GM21723 (cell line): ENCODE data around the gene MPPE1.
"Not testable (repeated sequence)": the region's sequence is repeated elsewhere in the genome, so short reads cannot be mapped to it uniquely, and the experiment has no call there.

Experiments
- ATAC-seq: cut with Tn5 transposase; IDR thresholded peaks from one replicate; pipeline ENCODE4 v1.9.1; 2021; ENCODE audit warnings: mild to moderate bottlenecking, moderate library complexity; ENCODE audit not compliant: unreplicated experiment

Gene MPPE1

GRCh38 chr18:11859903-11860407 is 48.2 kb downstream of the MPPE1 start:
- no peak for ATAC-seq

GRCh38 chr18:11859282-11859830 is 48.8 kb downstream of the MPPE1 start:
- no peak for ATAC-seq

GRCh38 chr18:11857177-11857887 is 50.8 kb downstream of the MPPE1 start:
- no peak for ATAC-seq

- ATAC-seq, result not testable (repeated sequence)
Observed at GRCh38 chr18:11854554-11854953, 53.6 kb downstream of the MPPE1 start.

GRCh38 chr18:11851806-11852337 is 56.2 kb downstream of the MPPE1 start:
- peak; percentile 38 for ATAC-seq

GRCh38 chr18:11851146-11851805 is 56.8 kb downstream of the MPPE1 start, which contains the start of gene CHMP1B:
CHMP1B (plus strand) TSS chr18:11851413; CDS start chr18:11851512, 99 bp downstream.
- ATAC-seq, result peak; percentile 91

- ATAC-seq, result peak; percentile 34
Observed at GRCh38 chr18:11850821-11851145, 57.3 kb downstream of the MPPE1 start.

GRCh38 chr18:11849841-11850634 is 58.1 kb downstream of the MPPE1 start:
- ATAC-seq, result no peak

GRCh38 chr18:11849279-11849678 is 58.8 kb downstream of the MPPE1 start:
- ATAC-seq, result no peak

GRCh38 chr18:11847811-11848210 is 60.3 kb downstream of the MPPE1 start:
- ATAC-seq, result no peak

- no peak for ATAC-seq
Observed at GRCh38 chr18:11845654-11846053, 62.5 kb downstream of the MPPE1 start.

- no peak for ATAC-seq
Observed at GRCh38 chr18:11844436-11844835, 63.7 kb downstream of the MPPE1 start.

GRCh38 chr18:11842562-11842961 is 65.6 kb downstream of the MPPE1 start:
- ATAC-seq, result no peak

GRCh38 chr18:11840493-11840892 is 67.6 kb downstream of the MPPE1 start:
- no peak for ATAC-seq

GRCh38 chr18:11839556-11839955 is 68.6 kb downstream of the MPPE1 start:
- ATAC-seq, result no peak

GRCh38 chr18:11834772-11835171 is 73.3 kb downstream of the MPPE1 start:
- no peak for ATAC-seq
